MM.1S (cell line): ENCODE measurements around the gene CWF19L1.

Experiments
- DNase-seq: peaks from one replicate; pipeline ENCODE4 v3.0.0-alpha.2; 2015
- H2AFZ ChIP-seq: fragments of 300-600 bp; sonication (generic); 2 replicates; pipeline ENCODE4 v1.6.0; 2016; ENCODE audit warnings: antibody characterized with exemption, low read length
- H3F3A ChIP-seq: fragments of 300-600 bp; sonication (generic); 2 replicates; pipeline ENCODE4 v1.6.1; 2016; ENCODE audit warnings: mild to moderate bottlenecking, antibody characterized with exemption, low read length, moderate library complexity, mixed read lengths; ENCODE audit not compliant: insufficient read depth
- H3K27ac ChIP-seq: fragments of 300-600 bp; sonication (generic); 2 replicates; pipeline ENCODE4 v1.5.1; 2016; ENCODE audit warnings: mild to moderate bottlenecking, low read length
- H3K27me3 ChIP-seq: fragments of 300-600 bp; sonication (generic); replicated peaks from 2 replicates; pipeline ENCODE4 v1.6.0; 2016; ENCODE audit warnings: low read length; ENCODE audit not compliant: insufficient read depth
- H3K36me3 ChIP-seq: fragments of 300-600 bp; sonication (generic); replicated peaks from 2 replicates; pipeline ENCODE4 v1.6.1; 2016; ENCODE audit warnings: mild to moderate bottlenecking, low read length, mixed read lengths; ENCODE audit not compliant: insufficient read depth
- H3K4me1 ChIP-seq: fragments of 300-600 bp; sonication (generic); 2 replicates; pipeline ENCODE4 v1.6.1; 2016; ENCODE audit warnings: low read length, mixed read lengths
- H3K4me2 ChIP-seq: fragments of 300-600 bp; sonication (generic); 2 replicates; pipeline ENCODE4 v1.6.0; 2016; ENCODE audit warnings: low read depth, low read length
- H3K4me3 ChIP-seq: fragments of 300-600 bp; sonication (generic); 2 replicates; pipeline ENCODE4 v1.5.1; 2016; ENCODE audit warnings: low read length, mixed read lengths
- H3K79me2 ChIP-seq: fragments of 300-600 bp; sonication (generic); 2 replicates; pipeline ENCODE4 v1.6.1; 2016; ENCODE audit warnings: mixed run types, low read length, mixed read lengths
- H3K9ac ChIP-seq: fragments of 300-600 bp; sonication (generic); 2 replicates; pipeline ENCODE4 v1.6.1; 2016; ENCODE audit warnings: low read length, mixed read lengths
- H3K9me2 ChIP-seq: fragments of 300-600 bp; sonication (generic); replicated peaks from 2 replicates; pipeline ENCODE4 v1.6.1; 2016; ENCODE audit warnings: mild to moderate bottlenecking, low read length, mixed read lengths; ENCODE audit not compliant: insufficient read depth
- H3K9me3 ChIP-seq: fragments of 300-600 bp; sonication (generic); replicated peaks from 2 replicates; pipeline ENCODE4 v1.6.1; 2016; ENCODE audit warnings: mild to moderate bottlenecking, low read length, mixed read lengths; ENCODE audit not compliant: insufficient read depth
- H4K20me1 ChIP-seq: fragments of 300-600 bp; sonication (generic); 2 replicates; pipeline ENCODE4 v1.6.1; 2016; ENCODE audit warnings: mild to moderate bottlenecking, low read length, moderate library complexity, mixed read lengths; ENCODE audit not compliant: insufficient read depth
- CTCF ChIP-seq: fragments of 300-600 bp; sonication (generic); IDR thresholded peaks from 2 replicates; pipeline ENCODE4 v1.5.1; 2016; ENCODE audit warnings: antibody characterized with exemption, low read length, mixed read lengths
- EZH2 ChIP-seq: fragments of 300-600 bp; sonication (generic); optimal IDR thresholded peaks from 2 replicates; pipeline ENCODE3; 2017; ENCODE audit warnings: low read depth, mild to moderate bottlenecking, antibody characterized with exemption, low read length, mixed read lengths
- EZH2phosphoT487 ChIP-seq: fragments of 300-600 bp; sonication (generic); IDR thresholded peaks from 2 replicates; pipeline ENCODE4 v1.6.1; 2018; ENCODE audit warnings: antibody characterized with exemption, low read length

CWF19L1 gene

DNA sequence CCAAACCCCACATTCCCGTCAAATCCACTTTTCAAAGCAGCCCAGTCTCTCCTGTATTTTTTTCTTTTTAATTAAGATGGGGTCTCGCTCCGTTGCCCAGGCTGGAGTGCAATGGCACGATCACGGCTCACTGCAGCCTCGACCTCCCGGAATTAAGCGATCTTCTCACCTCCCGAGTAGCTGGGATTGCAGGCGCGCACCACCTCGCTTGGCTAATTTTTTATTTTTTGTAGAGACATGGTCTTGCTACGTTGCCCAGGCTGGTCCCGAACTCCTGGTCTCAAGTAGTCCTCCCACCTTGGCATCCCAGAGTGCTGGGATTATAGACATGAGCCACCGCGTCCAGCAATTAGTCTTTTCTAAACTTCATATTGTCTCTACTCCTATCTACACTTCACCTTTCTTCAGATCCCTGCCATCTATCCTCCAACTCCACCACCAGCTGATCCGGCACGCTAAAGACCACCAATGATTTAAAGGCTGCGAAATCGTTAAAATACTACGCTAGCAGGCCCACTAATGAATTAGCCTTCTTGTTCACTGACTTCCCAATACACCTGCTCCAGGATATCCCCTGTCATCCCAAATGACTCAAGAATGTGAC, 37.5 kb downstream of the CWF19L1 start:
- Histone ChIP-seq H3F3A (no peaks in the 10 kb centered on the region; the same call in 1 of the 2 replicates), H3K4me2 (peak overlapping the region; percentile 72), H3K79me2 (peaks cover 34% of the 10 kb centered on the region), H3K27me3 (no peaks in the 10 kb centered on the region), H2AFZ (peak overlapping the region; percentile 98), H3K9ac (peak overlapping the region; percentile 81; the same call in 1 of the 2 replicates), H3K36me3 (no peaks in the 10 kb centered on the region; the same call in 1 of the 2 replicates), H3K9me3 (no peaks in the 10 kb centered on the region), H3K4me1 (no peaks in the 10 kb centered on the region), H3K27ac (no peak overlapping the region; the same call in 1 of the 2 replicates), H3K9me2 (no peaks in the 10 kb centered on the region), H4K20me1 (no peaks in the 10 kb centered on the region), H3K4me3 (peak overlapping the region; percentile 96)
- DNase-seq, result no peak
- TF ChIP-seq EZH2phosphoT487 (no peak), EZH2 (no peak), CTCF (no peak)

DNA sequence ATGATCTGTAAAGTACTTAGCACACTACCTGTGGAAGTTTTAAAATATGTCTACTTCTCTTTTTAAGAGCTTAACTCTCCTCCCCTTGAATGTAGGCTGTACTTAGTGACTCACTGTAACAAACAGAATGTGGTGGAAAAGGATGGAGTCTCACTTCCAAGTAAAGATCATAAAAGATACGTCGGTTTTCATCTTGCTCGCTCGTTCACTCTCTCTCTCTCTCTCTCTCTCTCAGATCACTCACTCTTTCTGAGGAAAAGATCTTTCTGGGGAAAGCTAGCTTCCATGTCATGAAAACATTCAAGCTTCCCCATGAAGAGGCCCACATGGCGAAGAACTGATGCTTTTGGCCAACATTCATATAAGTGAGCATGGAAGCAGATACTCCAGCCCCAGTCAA, 43.6 kb downstream of the CWF19L1 start:
- no peak for DNase-seq
- no peak overlapping the region for H3K27ac ChIP-seq
- H4K20me1 ChIP-seq, result no peaks in the 10 kb centered on the region
- H3K9ac ChIP-seq, result no peak overlapping the region
- H3K9me2 ChIP-seq, result no peaks in the 10 kb centered on the region
- no peak overlapping the region for H3K4me3 ChIP-seq
- no peaks in the 10 kb centered on the region for H3K9me3 ChIP-seq
- H3K4me2 ChIP-seq, result no peak overlapping the region
- H3K27me3 ChIP-seq, result no peaks in the 10 kb centered on the region
- H3F3A ChIP-seq, result no peaks in the 10 kb centered on the region
- H2AFZ ChIP-seq, result no peak overlapping the region
- TF ChIP-seq EZH2phosphoT487 (no peak), EZH2 (no peak), CTCF (no peak)
- H3K36me3 ChIP-seq, result no peaks in the 10 kb centered on the region; the same call in 1 of the 2 replicates
- no peaks in the 10 kb centered on the region for H3K4me1 ChIP-seq
- peaks cover 29% of the 10 kb centered on the region for H3K79me2 ChIP-seq

DNA sequence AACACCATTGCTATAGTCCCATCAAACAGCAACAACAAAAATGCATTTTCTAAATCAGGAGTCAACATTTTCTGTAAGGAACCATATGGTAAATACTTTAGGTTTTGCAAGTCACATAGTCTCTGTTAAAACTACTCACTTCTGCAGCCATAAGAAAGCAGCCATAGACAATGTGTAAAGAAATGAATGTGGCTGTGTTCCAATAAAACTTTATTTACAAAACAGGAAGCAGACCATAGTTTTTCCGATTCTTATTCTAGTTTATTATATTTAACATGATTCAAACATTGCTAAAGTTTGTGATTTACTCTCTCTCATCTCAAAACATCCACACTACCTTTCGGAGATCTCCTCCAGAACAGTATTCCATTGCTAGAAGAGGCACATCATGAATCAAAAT, 44.9 kb downstream of the CWF19L1 start:
- Histone ChIP-seq H3K9me2 (no peaks in the 10 kb centered on the region), H4K20me1 (no peaks in the 10 kb centered on the region), H3K4me2 (no peak overlapping the region), H3K27ac (no peak overlapping the region), H3K79me2 (peaks cover 16% of the 10 kb centered on the region), H3K36me3 (no peaks in the 10 kb centered on the region; the same call in 1 of the 2 replicates), H2AFZ (no peak overlapping the region), H3K9me3 (no peaks in the 10 kb centered on the region), H3K27me3 (no peaks in the 10 kb centered on the region), H3K4me1 (no peaks in the 10 kb centered on the region), H3K9ac (no peak overlapping the region), H3K4me3 (no peak overlapping the region), H3F3A (no peaks in the 10 kb centered on the region)
- DNase-seq, result no peak
- TF ChIP-seq EZH2 (no peak), CTCF (no peak), EZH2phosphoT487 (no peak)
